SU-DHL-6 (cell line): ENCODE results near the gene MAP1B.

Source experiments
- H2AFZ ChIP-seq: fragments of 200-600 bp; sonication (generic); 2 replicates; pipeline ENCODE4 v1.6.1; 2014; ENCODE audit warnings: low read depth, mild to moderate bottlenecking, moderate library complexity, mixed read lengths, antibody characterized with exemption, low read length; ENCODE audit not compliant: severe bottlenecking
- H3F3A ChIP-seq: fragments of 200-600 bp; shearing (Covaris generic); 2 replicates; pipeline ENCODE4 v1.6.0; 2016; ENCODE audit warnings: antibody characterized with exemption, mild to moderate bottlenecking; ENCODE audit not compliant: insufficient read depth
- H3K27ac ChIP-seq: fragments of 200-600 bp; sonication (generic); 2 replicates; pipeline ENCODE4 v1.5.1; 2016; ENCODE audit warnings: low read depth, mild to moderate bottlenecking, low read length, moderate library complexity, mixed read lengths
- H3K27me3 ChIP-seq: fragments of 200-600 bp; sonication (generic), shearing (Covaris generic); 2 replicates; pipeline ENCODE4 v1.6.0; 2014; ENCODE audit warnings: mild to moderate bottlenecking, low read length
- H3K36me3 ChIP-seq: fragments of 200-600 bp; sonication (generic); 2 replicates; pipeline ENCODE4 v1.6.1; 2014; ENCODE audit warnings: mild to moderate bottlenecking, low read length, mixed read lengths
- H3K4me2 ChIP-seq: fragments of 300-600, 200-600 bp; shearing (Covaris generic), sonication (generic); 2 replicates; pipeline ENCODE4 v1.6.0; 2014; ENCODE audit warnings: low read length, low read depth, mild to moderate bottlenecking; ENCODE audit not compliant: poor library complexity, severe bottlenecking
- H3K4me3 ChIP-seq: fragments of 200-600 bp; sonication (generic); 2 replicates; pipeline ENCODE4 v1.5.1; 2014; ENCODE audit warnings: antibody characterized with exemption, low read length, mild to moderate bottlenecking, mixed read lengths; ENCODE audit not compliant: insufficient read depth, poor library complexity, severe bottlenecking
- H3K79me2 ChIP-seq: fragments of 200-600 bp; sonication (generic); 2 replicates; pipeline ENCODE4 v1.6.1; 2014; ENCODE audit warnings: mild to moderate bottlenecking, low read length, moderate library complexity; ENCODE audit not compliant: insufficient read depth
- H3K9ac ChIP-seq: fragments of 200-600 bp; sonication (generic); 2 replicates; pipeline ENCODE4 v1.7.0; 2014; ENCODE audit warnings: mild to moderate bottlenecking, low read length
- H3K9me2 ChIP-seq: fragments of 200-600 bp; sonication (generic); replicated peaks from 2 replicates; pipeline ENCODE4 v1.6.1; 2014; ENCODE audit warnings: low read length; ENCODE audit not compliant: insufficient read depth
- H3K9me3 ChIP-seq: fragments of 200-600 bp; sonication (generic); 2 replicates; pipeline ENCODE4 v1.6.1; 2014; ENCODE audit warnings: low read length, mixed read lengths; ENCODE audit not compliant: insufficient read depth
- H4K20me1 ChIP-seq: fragments of 200-600 bp; sonication (generic); 2 replicates; pipeline ENCODE4 v1.6.1; 2014; ENCODE audit warnings: low read depth, mild to moderate bottlenecking, antibody characterized with exemption, low read length, moderate library complexity, mixed read lengths
- CTCF ChIP-seq: fragments of 200-600 bp; sonication (generic); IDR thresholded peaks from one replicate; pipeline ENCODE4 v1.5.1; 2017; ENCODE audit warnings: antibody characterized with exemption, mild to moderate bottlenecking, low read length, moderate library complexity; ENCODE audit not compliant: insufficient read depth, poor library complexity, severe bottlenecking
- EZH2phosphoT487 ChIP-seq: fragments of 200-600 bp; sonication (generic), shearing (Covaris generic); conservative IDR thresholded peaks from 2 replicates; pipeline ENCODE4 v1.6.1; 2018; ENCODE audit warnings: mild to moderate bottlenecking, antibody characterized with exemption, low read length, moderate library complexity, mixed read lengths

The MAP1B gene

GRCh38 chr5:72213482-72213881 is 106.2 kb downstream of the MAP1B start:
- no peak for TF ChIP-seq EZH2phosphoT487
- TF ChIP-seq CTCF, result no peak
- no peak overlapping the region for H2AFZ ChIP-seq
- H3K9me2 ChIP-seq, result no peaks in the 10 kb centered on the region
- no peak overlapping the region for H3K4me2 ChIP-seq
- H3F3A ChIP-seq, result no peaks in the 10 kb centered on the region
- no peaks in the 10 kb centered on the region for H3K79me2 ChIP-seq
- H3K27ac ChIP-seq, result no peak overlapping the region
- no peaks in the 10 kb centered on the region for H3K27me3 ChIP-seq
- no peak overlapping the region for H3K9ac ChIP-seq
- H3K36me3 ChIP-seq, result peaks cover 8% of the 10 kb centered on the region; the same call in 1 of the 2 replicates
- no peaks in the 10 kb centered on the region for H4K20me1 ChIP-seq
- H3K4me3 ChIP-seq, result no peak overlapping the region
- no peaks in the 10 kb centered on the region for H3K9me3 ChIP-seq

GRCh38 chr5:72214168-72214567 is 106.9 kb downstream of the MAP1B start:
- H3F3A ChIP-seq, result no peaks in the 10 kb centered on the region
- no peak overlapping the region for H3K9ac ChIP-seq
- TF ChIP-seq EZH2phosphoT487 (no peak), CTCF (no peak)
- H4K20me1 ChIP-seq, result no peaks in the 10 kb centered on the region
- no peaks in the 10 kb centered on the region for H3K9me2 ChIP-seq
- H3K27me3 ChIP-seq, result no peaks in the 10 kb centered on the region
- H3K9me3 ChIP-seq, result no peaks in the 10 kb centered on the region
- no peak overlapping the region for H3K27ac ChIP-seq
- H2AFZ ChIP-seq, result no peak overlapping the region
- H3K4me3 ChIP-seq, result no peak overlapping the region
- no peak overlapping the region for H3K4me2 ChIP-seq
- H3K79me2 ChIP-seq, result no peaks in the 10 kb centered on the region
- peaks cover 8% of the 10 kb centered on the region; the same call in 1 of the 2 replicates for H3K36me3 ChIP-seq

- Histone ChIP-seq H3F3A (no peaks in the 10 kb centered on the region), H3K9me2 (no peaks in the 10 kb centered on the region), H3K27me3 (no peaks in the 10 kb centered on the region), H3K27ac (no peak overlapping the region), H3K4me3 (no peak overlapping the region), H3K9me3 (no peaks in the 10 kb centered on the region), H4K20me1 (no peaks in the 10 kb centered on the region), H3K79me2 (no peaks in the 10 kb centered on the region), H2AFZ (no peak overlapping the region), H3K36me3 (peaks cover 15% of the 10 kb centered on the region), H3K9ac (no peak overlapping the region), H3K4me2 (no peak overlapping the region)
- no peak for TF ChIP-seq EZH2phosphoT487
- no peak for TF ChIP-seq CTCF
Measured at GRCh38 chr5:72216756-72217155, 109.5 kb downstream of the MAP1B start.
